K562 (cell line): ENCODE measurements around the gene BDKRB2. TPM values are rescaled to one million over a fixed set of nuclear protein-coding genes. Genes with fewer than 3 reads are reported as not detected.

ENCODE experiments used
- ATAC-seq: fragments of 200-7000 bp; cut with Tn5 transposase; 3 replicates; pipeline ENCODE4 v1.9.1; 2020; ENCODE audit warnings: moderate library complexity
- BruUV-seq: library from RNA; stranded (reverse); fragments of 400-500 nt; replicated peaks from 2 replicates; lab custom pipeline; 2021; lab: Mats Ljungman, UMichigan
- CTCF ChIA-PET: fragments of 300-600 bp; formaldehyde crosslinking; extraction: SDS; loops from one replicate; lab custom pipeline; 2021; ENCODE audit warnings: low intra/inter-chr PET ratio; lab: Yijun Ruan, JAX
- POLR2A ChIA-PET: fragments of 300-600, 350-650 bp; sonication (Branson Sonifier 250); formaldehyde crosslinking; extraction: SDS; loops from one replicate; lab custom pipeline; 2021; ENCODE audit warnings: antibody characterized with exemption, inconsistent platforms; lab: Yijun Ruan, JAX
- DNase-seq, 4 experiments: peaks; one replicate each; pipeline versions ENCODE4 v3.0.0 to v3.0.0-alpha.2; 2011 to 2018; ENCODE audit warnings: low spot score in 3 of 4, mixed read lengths in 3 of 4; ENCODE audit errors: extremely low read depth in 1 of 4
- FAIRE-seq: peaks from 2 replicates; lab custom pipeline; 2011; peaks lifted over from hg19 to GRCh38; lab: Jason Lieb, UNC
- H2AFZ ChIP-seq: 2 replicates; pipeline ENCODE4 v1.6.0; 2011; ENCODE audit warnings: low read depth, low read length, control low read depth, inconsistent platforms
- H3K27ac ChIP-seq: fragments of 200-600 bp; 3 replicates; pipeline ENCODE4 v1.8.0; 2011; ENCODE audit warnings: low read depth, mild to moderate bottlenecking, control low read depth, inconsistent platforms, low read length, moderate library complexity, mixed read lengths; ENCODE audit errors: extremely low read depth
- H3K27me3 ChIP-seq, 2 experiments: fragments of 300-600 bp in 1 of 2; 2 replicates in 1 of 2; 3 replicates in 1 of 2; pipeline versions ENCODE4 v1.6.0 to v1.8.0; 2011; ENCODE audit warnings: inconsistent platforms in 2 of 2, low read length in 2 of 2, mild to moderate bottlenecking in 1 of 2, mixed read lengths in 1 of 2, moderate library complexity in 1 of 2; ENCODE audit not compliant: control insufficient read depth in 2 of 2, insufficient read depth in 2 of 2
- H3K36me3 ChIP-seq: fragments of 300-600 bp; 3 replicates; pipeline ENCODE4 v1.8.0; 2011; ENCODE audit warnings: mild to moderate bottlenecking, low read length, inconsistent platforms; ENCODE audit not compliant: control insufficient read depth, insufficient read depth
- H3K4me1 ChIP-seq, 2 experiments: fragments of 200-600 bp in 1 of 2; replicated peaks in 1 of 2; 2 replicates in 1 of 2; 3 replicates in 1 of 2; pipeline versions ENCODE4 v1.5.1 to v1.8.0; 2011; ENCODE audit warnings: inconsistent platforms in 2 of 2, low read length in 2 of 2, mild to moderate bottlenecking in 1 of 2, mixed read lengths in 1 of 2, moderate library complexity in 1 of 2; ENCODE audit not compliant: control insufficient read depth in 2 of 2, insufficient read depth in 2 of 2
- H3K4me2 ChIP-seq: 2 replicates; pipeline ENCODE4 v1.6.1; 2011; ENCODE audit warnings: low read length, control low read depth, inconsistent platforms, mixed read lengths; ENCODE audit not compliant: insufficient read depth
- H3K4me3 ChIP-seq: fragments of 200-600 bp; sonication (generic), shearing (Covaris generic); 2 replicates; pipeline ENCODE4 v1.5.1; 2016; ENCODE audit warnings: control low read depth, inconsistent platforms
- H3K79me2 ChIP-seq: fragments of 200-600 bp; 3 replicates; pipeline ENCODE4 v1.8.0; 2011; ENCODE audit warnings: low read length, inconsistent platforms; ENCODE audit not compliant: control insufficient read depth, insufficient read depth
- H3K9ac ChIP-seq, 2 experiments: 2 replicates each; pipeline versions ENCODE4 v1.6.0 to v1.6.1; 2011; ENCODE audit warnings: low read depth in 2 of 2, low read length in 2 of 2, control low read depth in 1 of 2, inconsistent platforms in 1 of 2, mild to moderate bottlenecking in 1 of 2, mixed read lengths in 1 of 2; ENCODE audit not compliant: insufficient read depth in 1 of 2
- H3K9me1 ChIP-seq: one replicate; pipeline ENCODE4 v1.6.0; 2011; ENCODE audit warnings: inconsistent platforms, mild to moderate bottlenecking, low read length, moderate library complexity; ENCODE audit not compliant: control insufficient read depth, insufficient read depth
- H3K9me3 ChIP-seq: replicated peaks from 2 replicates; pipeline ENCODE4 v1.5.1; 2011; ENCODE audit warnings: low read depth, low read length, inconsistent platforms; ENCODE audit not compliant: control insufficient read depth, insufficient read depth
- H4K20me1 ChIP-seq: replicated peaks from 2 replicates; pipeline ENCODE4 v1.6.1; 2011; ENCODE audit warnings: low read length, inconsistent platforms, mixed read lengths; ENCODE audit not compliant: control insufficient read depth, insufficient read depth
- CHD2 ChIP-seq: IDR thresholded peaks from 2 replicates; pipeline ENCODE4 v1.6.1; 2011; ENCODE audit warnings: low read depth, low read length
- HMG20B ChIP-seq: fragments of 250-450 bp; sonication (Bioruptor Pico); IDR thresholded peaks from 2 replicates; pipeline ENCODE4 v1.5.0; 2021; ENCODE audit warnings: mild to moderate bottlenecking
- MLLT1 ChIP-seq, 2 experiments: fragments of 450-650 bp; IDR thresholded peaks; 2 replicates each; pipeline ENCODE4 v1.6.1; 2016
- MYNN ChIP-seq, 2 experiments: sonication (generic); formaldehyde crosslinking in 1 of 2; IDR thresholded peaks; 2 replicates each; pipeline versions ENCODE4 v1.5.0 to v1.6.1; 2016 to 2020; ENCODE audit warnings: antibody characterized with exemption in 1 of 2, missing genetic modification reagents in 1 of 2
- NCOA1 ChIP-seq: fragments of 450-650 bp; IDR thresholded peaks from 2 replicates; pipeline ENCODE4 v1.6.1; 2016; ENCODE audit warnings: low read depth
- NCOR1 ChIP-seq: fragments of 450-650 bp; IDR thresholded peaks from 2 replicates; pipeline ENCODE4 v1.6.1; 2016; ENCODE audit warnings: mild to moderate bottlenecking, moderate library complexity
- SIRT6 ChIP-seq: IDR thresholded peaks from one replicate; pipeline ENCODE4 v1.6.1; 2012; ENCODE audit warnings: low read depth, mild to moderate bottlenecking, control low read depth, inconsistent platforms, low read length, moderate library complexity
- TAF9B ChIP-seq: fragments of 450-650 bp; IDR thresholded peaks from 2 replicates; pipeline ENCODE4 v1.6.1; 2018; ENCODE audit warnings: mild to moderate bottlenecking; ENCODE audit not compliant: partially characterized antibody
- ZNF133 ChIP-seq: fragments of 250-450 bp; sonication (Bioruptor Pico); IDR thresholded peaks from 2 replicates; pipeline ENCODE4 v1.4.0; 2020; ENCODE audit warnings: mild to moderate bottlenecking
- ZNF165 ChIP-seq: fragments of 250-450 bp; sonication (Bioruptor Pico); IDR thresholded peaks from 2 replicates; pipeline ENCODE4 v1.4.0; 2020; ENCODE audit warnings: borderline replicate concordance
- ZNF24 ChIP-seq: fragments of 450-650 bp; IDR thresholded peaks from 2 replicates; pipeline ENCODE4 v1.6.1; 2016
- ZNF41 ChIP-seq: fragments of 250-450 bp; sonication (Bioruptor Pico); conservative IDR thresholded peaks from 2 replicates; pipeline ENCODE4 v1.4.0; 2020; ENCODE audit warnings: mild to moderate bottlenecking
- ZNF764 ChIP-seq: fragments of 250-450 bp; sonication (Bioruptor Pico); IDR thresholded peaks from 2 replicates; pipeline ENCODE4 v1.4.0; 2020; ENCODE audit warnings: low read depth, mild to moderate bottlenecking, moderate library complexity
- WGBS: fragments of 100-300 bp; shearing (Covaris generic); methylation state at CpG from one replicate; pipeline ENCODE4 v1.1.6; 2016; ENCODE audit warnings: low coverage, mixed read lengths; ENCODE audit not compliant: insufficient coverage; ENCODE audit errors: missing lambda C conversion rate; 5-methylcytosine and 5-hydroxymethylcytosine counted together
- in situ Hi-C: fragments of 300-500 bp; cut with MboI; formaldehyde crosslinking; loops from 4 replicates; pipeline ENCODE4 v1.15.0; 2018; ENCODE audit warnings: inconsistent platforms, mixed read lengths
- intact Hi-C: fragments of 100-400 bp; cut with micrococcal nuclease; formaldehyde crosslinking; loops from 2 replicates; pipeline ENCODE4 v1.14.2; 2022
- polyA plus RNA-seq, 8 experiments: library from polyadenylated mRNA; depleted of rRNA in 4 of 8; stranded (reverse) in 5 of 8; unstranded in 3 of 8; fragments of >200 nt; fragmentation: Nextera tagmentation in 2 of 8; fragmentation: Illumina TruSeq in 1 of 8; extraction: Ambion mirVana in 2 of 8; extraction: Trizol in 1 of 8; gene quantifications; 2 replicates each; pipeline versions ENCODE4 v1.2.1 to v1.2.3, GENCODE V29; 2011 to 2014; ENCODE audit warnings: inconsistent platforms in 1 of 8, missing spikeins in 1 of 8
- total RNA-seq, 7 experiments: library from RNA; depleted of rRNA in 6 of 7; stranded (reverse); fragments of >200 nt in 6 of 7; fragmentation: Illumina TruSeq in 2 of 7; extraction: Trizol in 2 of 7; gene quantifications; 2 replicates each; pipeline versions ENCODE4 v1.2.1 to v1.2.3, GENCODE V29; 2011 to 2021; ENCODE audit warnings: low replicate concordance in 1 of 7
- TF ChIP-seq, protein P1 (sequence below): fragments of 250-450 bp; sonication (Bioruptor Pico); IDR thresholded peaks from 2 replicates; pipeline ENCODE4 v1.5.0; 2021; ENCODE audit warnings: mild to moderate bottlenecking, borderline replicate concordance
- TF ChIP-seq, protein P2 (sequence below): sonication (generic); formaldehyde crosslinking; IDR thresholded peaks from 2 replicates; pipeline ENCODE4 v1.9.0; 2022; ENCODE audit warnings: mild to moderate bottlenecking, missing genetic modification reagents
- TF ChIP-seq, protein P3 (sequence below): fragments of 250-450 bp; sonication (Bioruptor Pico); IDR thresholded peaks from 2 replicates; pipeline ENCODE4 v1.8.0; 2021; ENCODE audit warnings: moderate library complexity, mild to moderate bottlenecking, inconsistent platforms

Gene BDKRB2
- total and polyA plus RNA-seq, 9 of the 15 experiments (the other 6 are each of a cell fraction or from before 2014, with no cell fraction given): 0.02 TPM; not detected in 8

DNA sequence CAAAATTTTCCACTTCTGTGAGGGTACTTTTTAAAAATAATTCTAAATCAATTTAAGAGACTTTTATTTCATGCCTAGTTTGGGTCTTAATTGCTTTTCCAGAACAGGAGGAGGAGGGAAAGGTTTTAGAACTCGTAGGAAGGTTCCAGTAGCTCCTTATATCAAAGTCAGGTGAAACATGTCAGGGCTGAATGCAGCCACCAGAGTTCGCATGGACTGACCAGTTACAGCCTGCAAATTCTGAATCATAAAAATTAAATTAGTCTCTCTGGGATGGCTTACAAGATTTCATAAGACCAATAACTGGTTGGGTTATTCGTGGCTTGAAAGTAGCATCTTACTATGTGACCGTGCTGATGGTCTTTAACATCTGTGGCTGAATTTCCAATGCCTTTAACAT lies 51.8 kb downstream of the BDKRB2 start (continued):
- TF ChIP-seq, protein P1, sequence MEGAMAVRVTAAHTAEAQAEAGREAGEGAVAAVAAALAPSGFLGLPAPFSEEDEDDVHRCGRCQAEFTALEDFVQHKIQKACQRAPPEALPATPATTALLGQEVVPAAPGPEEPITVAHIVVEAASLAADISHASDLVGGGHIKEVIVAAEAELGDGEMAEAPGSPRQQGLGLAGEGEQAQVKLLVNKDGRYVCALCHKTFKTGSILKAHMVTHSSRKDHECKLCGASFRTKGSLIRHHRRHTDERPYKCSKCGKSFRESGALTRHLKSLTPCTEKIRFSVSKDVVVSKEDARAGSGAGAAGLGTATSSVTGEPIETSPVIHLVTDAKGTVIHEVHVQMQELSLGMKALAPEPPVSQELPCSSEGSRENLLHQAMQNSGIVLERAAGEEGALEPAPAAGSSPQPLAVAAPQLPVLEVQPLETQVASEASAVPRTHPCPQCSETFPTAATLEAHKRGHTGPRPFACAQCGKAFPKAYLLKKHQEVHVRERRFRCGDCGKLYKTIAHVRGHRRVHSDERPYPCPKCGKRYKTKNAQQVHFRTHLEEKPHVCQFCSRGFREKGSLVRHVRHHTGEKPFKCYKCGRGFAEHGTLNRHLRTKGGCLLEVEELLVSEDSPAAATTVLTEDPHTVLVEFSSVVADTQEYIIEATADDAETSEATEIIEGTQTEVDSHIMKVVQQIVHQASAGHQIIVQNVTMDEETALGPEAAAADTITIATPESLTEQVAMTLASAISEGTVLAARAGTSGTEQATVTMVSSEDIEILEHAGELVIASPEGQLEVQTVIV (CRISPR knock-in tag): no peak
- TF ChIP-seq HMG20B (CRISPR knock-in tag) (no peak), SIRT6 (no peak), ZNF41 (CRISPR knock-in tag) (no peak), MLLT1 (IDR thresholded peaks at IDR 0.05) (no peak), ZNF764 (CRISPR knock-in tag) (no peak)

- Histone ChIP-seq H3K27me3 (peaks cover 16 to 18% of the 10 kb centered on the region in 2 experiments; a peak in 4 of 5 replicates), H3K79me2 (no peaks in the 10 kb centered on the region), H3K4me1 (peaks cover 0 to 7% of the 10 kb centered on the region in 2 experiments; a peak in 2 of 5 replicates), H3K9me1 (no peaks in the 10 kb centered on the region), H3K9me3 (no peaks in the 10 kb centered on the region), H4K20me1 (no peaks in the 10 kb centered on the region), H2AFZ (no peak overlapping the region), H3K4me2 (no peak overlapping the region), H3K36me3 (no peaks in the 10 kb centered on the region), H3K27ac (no peak overlapping the region), H3K9ac (no peak overlapping the region), H3K4me3 (no peak overlapping the region)
- POLR2A ChIA-PET: no interaction called here
- intact Hi-C loops: no loop called here
- TF ChIP-seq ZNF165 (CRISPR knock-in tag) (no peak), NCOA1 (no peak), TAF9B (no peak), NCOR1 (no peak), CHD2 (no peak), ZNF133 (CRISPR knock-in tag) (no peak), ZNF24 (no peak), MYNN (IDR thresholded peaks at IDR 0.05) (no peak), MYNN (CRISPR knock-in tag; IDR thresholded peaks at IDR 0.05) (no peak)
- TF ChIP-seq, protein P2, sequence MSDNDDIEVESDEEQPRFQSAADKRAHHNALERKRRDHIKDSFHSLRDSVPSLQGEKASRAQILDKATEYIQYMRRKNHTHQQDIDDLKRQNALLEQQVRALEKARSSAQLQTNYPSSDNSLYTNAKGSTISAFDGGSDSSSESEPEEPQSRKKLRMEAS: no peak
- TF ChIP-seq, protein P3, sequence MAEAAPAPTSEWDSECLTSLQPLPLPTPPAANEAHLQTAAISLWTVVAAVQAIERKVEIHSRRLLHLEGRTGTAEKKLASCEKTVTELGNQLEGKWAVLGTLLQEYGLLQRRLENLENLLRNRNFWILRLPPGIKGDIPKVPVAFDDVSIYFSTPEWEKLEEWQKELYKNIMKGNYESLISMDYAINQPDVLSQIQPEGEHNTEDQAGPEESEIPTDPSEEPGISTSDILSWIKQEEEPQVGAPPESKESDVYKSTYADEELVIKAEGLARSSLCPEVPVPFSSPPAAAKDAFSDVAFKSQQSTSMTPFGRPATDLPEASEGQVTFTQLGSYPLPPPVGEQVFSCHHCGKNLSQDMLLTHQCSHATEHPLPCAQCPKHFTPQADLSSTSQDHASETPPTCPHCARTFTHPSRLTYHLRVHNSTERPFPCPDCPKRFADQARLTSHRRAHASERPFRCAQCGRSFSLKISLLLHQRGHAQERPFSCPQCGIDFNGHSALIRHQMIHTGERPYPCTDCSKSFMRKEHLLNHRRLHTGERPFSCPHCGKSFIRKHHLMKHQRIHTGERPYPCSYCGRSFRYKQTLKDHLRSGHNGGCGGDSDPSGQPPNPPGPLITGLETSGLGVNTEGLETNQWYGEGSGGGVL (CRISPR knock-in tag): no peak
- ATAC-seq: no peak
- BruUV-seq: no TSS peak
- no peak for DNase-seq
- WGBS: 1% methylated on average over 7 of the region's 8 CpGs
- in situ Hi-C loops: loop anchor here (25.0 kb wide), 1 partner anchor 695 kb away; no protein-coding TSS in a partner anchor
- CTCF ChIA-PET: no interaction called here
- FAIRE-seq: no peak
Observed at GRCh38 chr14:96257056-96257455, 52.4 kb downstream of the BDKRB2 start.
